Measurements from ENCODE around the gene AADAT.
"Not testable (repeated sequence)": the region's sequence is repeated elsewhere in the genome, so short reads cannot be mapped to it uniquely, and the experiment has no call there.

AADAT gene

GRCh38 chr4:170106900-170107299 is 17.1 kb upstream of the AADAT start:
- no peaks in the 10 kb centered on the region for H3K4me1 ChIP-seq (ENCODE audit: insufficient read depth, insufficient read length)
- H3K9ac ChIP-seq (ENCODE audit: insufficient read length, low read depth): no peak overlapping the region
- H3K9me3 ChIP-seq (ENCODE audit: insufficient read depth, low read length): no peaks in the 10 kb centered on the region
- no peak for DNase-seq (ENCODE audit: low read depth, low spot score)
- H3K4me3 ChIP-seq (ENCODE audit: insufficient read length, low read depth): no peak overlapping the region
- H3K27me3 ChIP-seq (ENCODE audit: insufficient read depth, insufficient read length): no peaks in the 10 kb centered on the region
- H3K36me3 ChIP-seq (ENCODE audit: insufficient read depth, insufficient read length, low read length): no peaks in the 10 kb centered on the region
- TF ChIP-seq ZNF274 (IDR thresholded peaks at IDR 0.05; ENCODE audit: low read depth, low read length) (no peak), YY1 (IDR thresholded peaks at IDR 0.05; ENCODE audit: insufficient read depth, insufficient read length) (no peak), SUZ12 (IDR thresholded peaks at IDR 0.05; ENCODE audit: extremely low read depth, insufficient read depth, insufficient read length) (no peak)

DNA sequence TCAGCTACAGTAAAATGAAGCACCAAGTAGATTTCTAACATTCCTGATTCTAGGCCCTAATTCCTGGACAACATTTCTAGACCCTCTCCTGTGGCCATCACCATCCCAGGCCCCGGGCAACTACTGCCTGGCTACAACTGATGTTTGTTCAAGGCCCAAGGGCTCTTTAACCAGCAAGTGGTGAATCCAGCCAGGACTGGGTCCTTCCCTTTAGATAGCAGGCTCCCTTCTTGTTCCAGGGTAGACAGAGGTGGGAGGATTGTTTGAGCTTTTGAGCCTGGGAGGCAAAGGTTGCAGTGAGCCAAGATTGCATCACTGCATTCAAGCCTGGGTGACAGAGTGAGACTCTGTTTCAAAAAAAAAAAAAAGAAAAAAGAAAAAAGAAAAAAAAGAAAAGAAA is 12.7 kb upstream of the AADAT start:
- DNase-seq (ENCODE audit: low read depth, low spot score): no peak
- no peaks in the 10 kb centered on the region for H3K27me3 ChIP-seq (ENCODE audit: insufficient read depth, insufficient read length)
- no peaks in the 10 kb centered on the region for H3K4me1 ChIP-seq (ENCODE audit: insufficient read depth, insufficient read length)
- H3K36me3 ChIP-seq (ENCODE audit: insufficient read depth, insufficient read length, low read length): no peaks in the 10 kb centered on the region
- no peak overlapping the region for H3K9ac ChIP-seq (ENCODE audit: insufficient read length, low read depth)
- no peak for TF ChIP-seq YY1 (IDR thresholded peaks at IDR 0.05; ENCODE audit: insufficient read depth, insufficient read length)
- peaks cover 12% of the 10 kb centered on the region; the same call in 1 of the 2 replicates for H3K9me3 ChIP-seq (ENCODE audit: insufficient read depth, low read length)
- no peak overlapping the region for H3K4me3 ChIP-seq (ENCODE audit: insufficient read length, low read depth)

DNA sequence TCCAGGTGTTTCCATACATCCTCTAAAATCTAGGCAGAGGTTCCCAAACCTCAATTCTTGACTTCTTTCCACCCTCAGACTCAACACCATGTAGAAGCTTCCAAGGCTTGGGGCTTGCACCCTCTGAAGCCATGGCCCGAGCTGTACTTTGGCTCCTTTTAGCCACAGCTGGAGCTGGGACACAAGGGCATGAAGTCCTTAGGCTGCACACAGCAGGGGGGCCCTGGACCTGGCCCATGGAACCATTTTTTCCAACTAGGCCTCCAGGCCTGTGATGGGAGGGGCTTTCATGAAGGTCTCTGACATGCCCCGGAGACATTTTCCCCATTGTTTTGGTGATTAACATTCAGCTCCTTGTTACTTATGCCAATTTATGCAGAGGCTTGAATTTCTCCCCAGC is 8.4 kb upstream of the AADAT start:
- H3K4me1 ChIP-seq (ENCODE audit: insufficient read depth, insufficient read length); H3K27me3 ChIP-seq (ENCODE audit: insufficient read depth, insufficient read length); DNase-seq (ENCODE audit: low read depth, low spot score); H3K36me3 ChIP-seq (ENCODE audit: insufficient read depth, insufficient read length, low read length); H3K4me3 ChIP-seq (ENCODE audit: insufficient read length, low read depth); H3K9ac ChIP-seq (ENCODE audit: insufficient read length, low read depth): not testable (repeated sequence)
- peaks cover 12% of the 10 kb centered on the region; the same call in 1 of the 2 replicates for H3K9me3 ChIP-seq (ENCODE audit: insufficient read depth, low read length)

- TF ChIP-seq ZNF274 (IDR thresholded peaks at IDR 0.05; ENCODE audit: low read depth, low read length): no peak
- no peak for TF ChIP-seq YY1 (IDR thresholded peaks at IDR 0.05; ENCODE audit: insufficient read depth, insufficient read length)
- no peak for TF ChIP-seq SUZ12 (IDR thresholded peaks at IDR 0.05; ENCODE audit: extremely low read depth, insufficient read depth, insufficient read length)
- no peak for DNase-seq (ENCODE audit: low read depth, low spot score)
- Histone ChIP-seq H3K9me3 (ENCODE audit: insufficient read depth, low read length) (peaks cover 12% of the 10 kb centered on the region; the same call in 1 of the 2 replicates), H3K4me1 (ENCODE audit: insufficient read depth, insufficient read length) (no peaks in the 10 kb centered on the region), H3K27me3 (ENCODE audit: insufficient read depth, insufficient read length) (no peaks in the 10 kb centered on the region), H3K36me3 (ENCODE audit: insufficient read depth, insufficient read length, low read length) (no peaks in the 10 kb centered on the region), H3K4me3 (ENCODE audit: insufficient read length, low read depth) (no peak overlapping the region), H3K9ac (ENCODE audit: insufficient read length, low read depth) (no peak overlapping the region)
These were observed 7.9 kb upstream of the AADAT start for GRCh38 chr4:170097681-170098080.

- TF ChIP-seq ZNF274 (IDR thresholded peaks at IDR 0.05; ENCODE audit: low read depth, low read length) (no peak), YY1 (IDR thresholded peaks at IDR 0.05; ENCODE audit: insufficient read depth, insufficient read length) (no peak), SUZ12 (IDR thresholded peaks at IDR 0.05; ENCODE audit: extremely low read depth, insufficient read depth, insufficient read length) (no peak)
- peaks cover 12% of the 10 kb centered on the region; the same call in 1 of the 2 replicates for H3K9me3 ChIP-seq (ENCODE audit: insufficient read depth, low read length)
- no peak for DNase-seq (ENCODE audit: low read depth, low spot score)
- no peaks in the 10 kb centered on the region for H3K4me1 ChIP-seq (ENCODE audit: insufficient read depth, insufficient read length)
- no peaks in the 10 kb centered on the region for H3K36me3 ChIP-seq (ENCODE audit: insufficient read depth, insufficient read length, low read length)
- peaks cover 6% of the 10 kb centered on the region for H3K27me3 ChIP-seq (ENCODE audit: insufficient read depth, insufficient read length)
- H3K9ac ChIP-seq (ENCODE audit: insufficient read length, low read depth): no peak overlapping the region
- H3K4me3 ChIP-seq (ENCODE audit: insufficient read length, low read depth): no peak overlapping the region
These were observed 4.3 kb upstream of the AADAT start for GRCh38 chr4:170093973-170094535.

- Histone ChIP-seq H3K9ac (ENCODE audit: insufficient read length, low read depth) (no peak overlapping the region), H3K36me3 (ENCODE audit: insufficient read depth, insufficient read length, low read length) (peaks cover 20% of the 10 kb centered on the region), H3K27me3 (ENCODE audit: insufficient read depth, insufficient read length) (peaks cover 6% of the 10 kb centered on the region), H3K4me3 (ENCODE audit: insufficient read length, low read depth) (no peak overlapping the region), H3K4me1 (ENCODE audit: insufficient read depth, insufficient read length) (no peaks in the 10 kb centered on the region), H3K9me3 (ENCODE audit: insufficient read depth, low read length) (no peaks in the 10 kb centered on the region)
- DNase-seq (ENCODE audit: low read depth, low spot score): no peak
- TF ChIP-seq YY1 (IDR thresholded peaks at IDR 0.05; ENCODE audit: insufficient read depth, insufficient read length): no peak
- TF ChIP-seq SUZ12 (IDR thresholded peaks at IDR 0.05; ENCODE audit: extremely low read depth, insufficient read depth, insufficient read length): no peak
- TF ChIP-seq ZNF274 (IDR thresholded peaks at IDR 0.05; ENCODE audit: low read depth, low read length): no peak
These were observed 1.4 kb upstream of the AADAT start for GRCh38 chr4:170091069-170091696.

DNA sequence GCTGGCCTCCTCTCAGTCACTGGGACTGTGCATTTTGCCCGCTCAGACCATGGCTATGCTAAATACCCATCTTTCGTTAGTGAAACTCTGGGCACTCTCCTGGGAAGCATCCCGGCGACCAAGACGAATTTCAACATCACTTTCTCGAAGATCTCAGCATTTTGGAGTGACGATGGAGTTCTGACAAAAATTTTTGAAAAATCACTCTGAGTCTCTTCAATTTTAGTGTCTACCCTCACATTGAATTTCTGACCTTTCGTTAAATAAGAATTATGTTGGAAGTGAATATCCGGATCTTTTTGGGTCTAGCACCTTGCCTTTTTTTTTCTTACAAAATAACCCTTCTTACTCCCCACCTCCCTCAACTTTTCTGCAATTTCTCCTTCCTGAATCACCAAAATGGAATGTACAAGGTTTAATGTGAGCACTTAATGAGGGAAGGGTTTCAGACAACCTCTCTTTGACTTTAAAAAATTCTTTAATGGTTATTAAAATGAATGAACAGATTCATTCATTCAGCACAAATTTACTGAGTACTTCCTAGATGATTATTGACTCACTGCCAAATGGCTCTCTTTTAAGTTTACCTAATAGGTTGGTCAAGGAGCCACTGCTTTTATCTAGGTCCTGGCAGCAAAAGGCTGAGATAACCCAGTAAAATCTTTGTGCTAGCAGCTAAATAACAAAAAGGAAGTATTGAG is 746 bp upstream of the AADAT start:
- Histone ChIP-seq H3K4me3 (ENCODE audit: insufficient read length, low read depth) (peak overlapping the region; percentile 73), H3K27me3 (ENCODE audit: insufficient read depth, insufficient read length) (peaks cover 6% of the 10 kb centered on the region), H3K9ac (ENCODE audit: insufficient read length, low read depth) (peak overlapping the region; percentile 32), H3K4me1 (ENCODE audit: insufficient read depth, insufficient read length) (no peaks in the 10 kb centered on the region), H3K9me3 (ENCODE audit: insufficient read depth, low read length) (no peaks in the 10 kb centered on the region), H3K36me3 (ENCODE audit: insufficient read depth, insufficient read length, low read length) (peaks cover 23% of the 10 kb centered on the region)
- TF ChIP-seq SUZ12 (IDR thresholded peaks at IDR 0.05; ENCODE audit: extremely low read depth, insufficient read depth, insufficient read length): no peak
- TF ChIP-seq ZNF274 (IDR thresholded peaks at IDR 0.05; ENCODE audit: low read depth, low read length): no peak
- TF ChIP-seq YY1 (IDR thresholded peaks at IDR 0.05; ENCODE audit: insufficient read depth, insufficient read length): no peak
- DNase-seq (ENCODE audit: low read depth, low spot score): no peak
